Vagina (tissue), 2 donors: ENCODE results near the gene SLC25A48. TPM values are rescaled to one million over a fixed set of nuclear protein-coding genes. Genes with fewer than 3 reads are reported as not detected.

Experiments
- DNase-seq, 2 donors: peaks; one replicate each; pipeline ENCODE4 v3.0.0-alpha.2; 2017; ENCODE audit errors: extremely low spot score in 2 of 2
- H3K27ac ChIP-seq: fragments of 200-600 bp; sonication (generic); one replicate; pipeline ENCODE4 v1.5.1; 2019
- H3K27me3 ChIP-seq: fragments of 200-600 bp; sonication (generic); one replicate; pipeline ENCODE4 v1.5.1; 2019
- H3K36me3 ChIP-seq, 2 donors: fragments of 200-600 bp; sonication (generic); one replicate each; pipeline ENCODE4 v1.5.1; 2017 to 2019
- H3K4me1 ChIP-seq: fragments of 200-600 bp; sonication (generic); one replicate; pipeline ENCODE4 v1.5.1; 2019
- H3K4me3 ChIP-seq, 2 donors: fragments of 200-600 bp; sonication (generic); 1 replicate in 1 of 2; 2 replicates in 1 of 2; pipeline ENCODE4 v1.5.1; 2016 to 2019
- H3K9me3 ChIP-seq: fragments of 200-600 bp; sonication (generic); one replicate; pipeline ENCODE4 v1.5.1; 2019
- POLR2A ChIP-seq, 2 donors: fragments of 450-650 bp; IDR thresholded peaks; one replicate each; pipeline ENCODE4 v1.6.1; 2017; ENCODE audit warnings: antibody characterized with exemption in 2 of 2, mild to moderate bottlenecking in 2 of 2, moderate library complexity in 2 of 2
- POLR2AphosphoS5 ChIP-seq, 2 donors: sonication (generic); formaldehyde crosslinking; IDR thresholded peaks; one replicate each; pipeline ENCODE4 v1.9.0; 2017; ENCODE audit warnings: antibody characterized with exemption in 2 of 2, mild to moderate bottlenecking in 2 of 2, low read depth in 1 of 2; ENCODE audit not compliant: insufficient read depth in 1 of 2
- intact Hi-C: fragments of 100-400 bp; cut with DNase I; formaldehyde crosslinking; loops from one replicate; pipeline ENCODE4 v1.15.1; 2023
- total RNA-seq: library from RNA; depleted of rRNA; stranded (reverse); fragments of >200 nt; gene quantifications from one replicate; pipeline ENCODE4 v1.2.3, GENCODE V29; 2016
- TF ChIP-seq, protein P1 (sequence below), 3 experiments: fragments of 450-650 bp in 2 of 3; fragments of 200-600 bp in 1 of 3; sonication (generic) in 1 of 3; IDR thresholded peaks; one replicate each; pipeline ENCODE4 v1.5.1; 2017 to 2019; ENCODE audit warnings: antibody characterized with exemption in 3 of 3, mild to moderate bottlenecking in 2 of 3, moderate library complexity in 2 of 3

SLC25A48 gene
- total RNA-seq, 1 donor from 2014 or later = 0.49 TPM

DNA sequence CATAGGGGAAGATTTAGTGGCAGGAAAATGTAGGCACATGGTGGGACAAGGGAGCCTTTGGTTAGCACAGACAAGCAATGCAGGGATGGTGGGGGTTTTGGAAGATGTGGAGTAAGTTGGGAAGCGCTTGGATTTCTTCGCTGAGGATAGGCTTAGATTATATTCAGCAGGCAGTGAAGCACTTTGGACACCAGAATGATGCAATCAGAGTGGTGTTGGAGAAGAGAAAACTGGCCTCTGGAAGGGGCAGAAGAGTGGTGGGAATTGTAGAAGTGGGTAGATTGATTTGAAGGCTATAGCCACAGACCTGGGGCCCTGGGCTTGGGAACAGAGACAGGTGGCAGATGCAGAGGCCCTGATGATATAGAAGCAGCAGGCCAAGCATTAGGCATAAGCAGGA lies 28.3 kb downstream of the SLC25A48 start:
- Histone ChIP-seq H3K4me1 (no peaks in the 10 kb centered on the region), H3K4me3 (no peak overlapping the region), H3K9me3 (no peaks in the 10 kb centered on the region), H3K27me3 (no peaks in the 10 kb centered on the region), H3K36me3 (no peaks in the 10 kb centered on the region), H3K27ac (no peak overlapping the region)
- intact Hi-C loops = no loop called here
- TF ChIP-seq, protein P1, sequence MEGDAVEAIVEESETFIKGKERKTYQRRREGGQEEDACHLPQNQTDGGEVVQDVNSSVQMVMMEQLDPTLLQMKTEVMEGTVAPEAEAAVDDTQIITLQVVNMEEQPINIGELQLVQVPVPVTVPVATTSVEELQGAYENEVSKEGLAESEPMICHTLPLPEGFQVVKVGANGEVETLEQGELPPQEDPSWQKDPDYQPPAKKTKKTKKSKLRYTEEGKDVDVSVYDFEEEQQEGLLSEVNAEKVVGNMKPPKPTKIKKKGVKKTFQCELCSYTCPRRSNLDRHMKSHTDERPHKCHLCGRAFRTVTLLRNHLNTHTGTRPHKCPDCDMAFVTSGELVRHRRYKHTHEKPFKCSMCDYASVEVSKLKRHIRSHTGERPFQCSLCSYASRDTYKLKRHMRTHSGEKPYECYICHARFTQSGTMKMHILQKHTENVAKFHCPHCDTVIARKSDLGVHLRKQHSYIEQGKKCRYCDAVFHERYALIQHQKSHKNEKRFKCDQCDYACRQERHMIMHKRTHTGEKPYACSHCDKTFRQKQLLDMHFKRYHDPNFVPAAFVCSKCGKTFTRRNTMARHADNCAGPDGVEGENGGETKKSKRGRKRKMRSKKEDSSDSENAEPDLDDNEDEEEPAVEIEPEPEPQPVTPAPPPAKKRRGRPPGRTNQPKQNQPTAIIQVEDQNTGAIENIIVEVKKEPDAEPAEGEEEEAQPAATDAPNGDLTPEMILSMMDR (IDR thresholded peaks at IDR 0.05) = no peak
- TF ChIP-seq POLR2AphosphoS5 (IDR thresholded peaks at IDR 0.05; ENCODE audit: insufficient read depth in 1 of 2, low read depth in 1 of 2) (no peak), POLR2A (IDR thresholded peaks at IDR 0.05) (no peak)
- DNase-seq = no peak

DNA sequence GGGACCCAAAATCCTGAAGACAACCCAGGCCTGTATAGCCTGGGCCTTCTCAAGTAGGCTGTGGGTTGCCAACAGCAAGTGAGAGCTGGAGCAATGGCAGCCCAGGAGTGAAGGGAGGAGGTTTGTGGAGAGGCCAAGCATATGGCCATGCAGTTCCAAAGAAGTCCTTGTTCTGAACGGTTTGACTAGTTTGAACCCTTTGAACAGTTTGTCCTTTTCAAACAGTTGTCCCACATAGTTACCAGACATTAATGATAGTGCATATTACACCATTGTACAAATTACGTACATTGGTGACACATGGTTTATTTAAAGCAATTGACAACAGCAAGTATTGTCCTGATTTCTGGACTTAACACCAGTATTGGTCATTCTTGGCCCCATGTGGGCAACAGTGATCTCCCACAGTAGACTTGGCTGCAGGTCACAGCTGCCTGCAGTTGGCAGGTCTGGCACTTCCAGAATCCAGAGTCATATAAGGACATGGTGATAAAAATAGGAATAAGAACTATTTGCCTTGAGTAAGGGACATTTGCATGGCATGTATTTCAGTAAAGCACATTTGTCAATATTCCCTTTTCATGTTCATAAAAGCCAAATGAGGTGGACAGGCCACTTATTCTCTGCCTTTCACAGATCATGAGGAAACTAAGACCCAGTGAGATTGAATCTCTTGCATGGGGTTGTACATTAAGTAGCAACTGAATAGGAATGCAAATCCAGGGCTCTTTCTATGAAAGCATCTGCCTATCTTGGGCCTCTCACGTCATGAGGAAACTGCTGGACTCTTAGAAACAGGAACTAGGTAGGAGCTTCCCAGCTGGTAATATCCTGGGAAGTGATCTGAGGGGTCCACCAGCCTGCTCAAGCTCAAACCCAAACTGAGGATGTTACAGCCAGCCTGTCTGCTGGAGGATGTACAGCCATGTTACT lies 30.3 kb downstream of the SLC25A48 start:
- Histone ChIP-seq H3K27me3 (no peaks in the 10 kb centered on the region), H3K27ac (no peak overlapping the region), H3K9me3 (no peaks in the 10 kb centered on the region), H3K4me3 (no peak overlapping the region), H3K36me3 (no peaks in the 10 kb centered on the region), H3K4me1 (no peaks in the 10 kb centered on the region)
- intact Hi-C loops = no loop called here
- no peak for TF ChIP-seq POLR2A (IDR thresholded peaks at IDR 0.05)
- TF ChIP-seq POLR2AphosphoS5 (IDR thresholded peaks at IDR 0.05; ENCODE audit: insufficient read depth in 1 of 2, low read depth in 1 of 2) = no peak
- TF ChIP-seq, protein P1 (IDR thresholded peaks at IDR 0.05) = no peak
- DNase-seq = no peak

DNA sequence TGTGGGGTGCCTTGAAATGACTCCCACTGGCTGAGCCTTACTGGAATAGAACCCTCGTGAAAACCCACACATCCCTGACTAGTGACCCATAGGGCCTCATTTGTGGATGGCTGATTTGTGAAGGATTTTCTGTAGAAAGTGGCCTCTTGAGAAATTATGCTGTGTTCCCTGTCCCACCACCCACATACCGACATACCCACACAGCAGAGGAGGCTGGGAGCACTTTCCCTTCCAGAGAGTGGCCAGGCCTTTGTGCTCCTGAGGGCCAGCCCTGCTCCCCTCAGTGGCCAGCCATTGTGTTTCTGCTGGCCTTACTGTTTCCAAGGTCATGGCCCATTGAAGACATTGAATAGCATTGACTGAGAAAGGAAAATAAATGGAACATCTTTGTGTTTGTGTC lies 31.6 kb downstream of the SLC25A48 start:
- no peaks in the 10 kb centered on the region for H3K9me3 ChIP-seq
- intact Hi-C loops = no loop called here
- TF ChIP-seq POLR2A (IDR thresholded peaks at IDR 0.05) = no peak
- TF ChIP-seq POLR2AphosphoS5 (IDR thresholded peaks at IDR 0.05; ENCODE audit: insufficient read depth in 1 of 2, low read depth in 1 of 2) = no peak
- TF ChIP-seq, protein P1 (IDR thresholded peaks at IDR 0.05) = no peak
- no peaks in the 10 kb centered on the region for H3K36me3 ChIP-seq
- H3K27ac ChIP-seq = no peak overlapping the region
- no peak for DNase-seq
- H3K27me3 ChIP-seq = no peaks in the 10 kb centered on the region
- no peak overlapping the region for H3K4me3 ChIP-seq
- H3K4me1 ChIP-seq = no peaks in the 10 kb centered on the region

DNA sequence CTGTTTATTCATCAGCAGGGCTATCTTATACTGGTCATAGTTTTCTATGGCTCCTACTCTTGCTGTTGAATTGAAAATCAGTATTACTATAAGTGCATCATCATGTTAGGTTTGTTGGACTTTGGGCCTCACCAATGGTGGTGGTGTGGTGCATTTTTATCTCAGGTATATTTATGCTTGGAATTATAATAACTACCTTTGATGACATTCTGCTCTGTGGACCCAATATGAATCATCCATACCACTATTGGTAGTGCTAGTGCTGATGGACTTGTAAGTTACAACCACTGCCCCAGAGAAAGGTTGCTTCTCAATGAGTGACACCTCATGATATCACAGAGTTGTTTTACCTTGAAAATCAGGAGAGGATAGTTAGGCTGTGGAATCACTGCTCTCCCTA lies 33.1 kb downstream of the SLC25A48 start:
- Histone ChIP-seq H3K4me3 (no peak overlapping the region), H3K27me3 (no peaks in the 10 kb centered on the region), H3K36me3 (no peaks in the 10 kb centered on the region), H3K9me3 (no peaks in the 10 kb centered on the region), H3K4me1 (no peaks in the 10 kb centered on the region), H3K27ac (no peak overlapping the region)
- DNase-seq = no peak
- intact Hi-C loops = no loop called here
- TF ChIP-seq POLR2A (IDR thresholded peaks at IDR 0.05) (no peak), POLR2AphosphoS5 (IDR thresholded peaks at IDR 0.05; ENCODE audit: insufficient read depth in 1 of 2, low read depth in 1 of 2) (no peak)
- TF ChIP-seq, protein P1 (IDR thresholded peaks at IDR 0.05) = no peak

DNA sequence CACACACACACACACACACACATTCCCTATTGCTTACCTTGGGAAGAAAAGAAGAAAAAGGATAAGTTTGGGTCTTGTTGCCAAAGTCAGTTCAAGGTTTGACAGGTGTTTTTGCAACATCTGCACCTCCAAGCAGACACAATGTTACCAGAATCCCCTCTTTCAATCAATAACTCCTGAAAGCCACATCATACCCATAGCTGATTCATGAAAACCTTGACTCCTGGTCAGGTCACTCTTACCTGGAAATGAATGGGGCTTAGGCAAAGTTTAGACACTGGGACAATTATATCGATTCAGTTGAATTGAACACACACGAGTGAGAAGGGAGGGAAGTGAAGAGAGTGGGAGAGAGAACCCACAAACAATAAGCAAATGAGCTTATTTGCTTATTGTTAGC lies 34.2 kb downstream of the SLC25A48 start:
- Histone ChIP-seq H3K4me3 (no peak overlapping the region), H3K27me3 (no peaks in the 10 kb centered on the region), H3K36me3 (no peaks in the 10 kb centered on the region), H3K27ac (no peak overlapping the region), H3K9me3 (no peaks in the 10 kb centered on the region), H3K4me1 (no peaks in the 10 kb centered on the region)
- no peak for DNase-seq
- TF ChIP-seq POLR2A (IDR thresholded peaks at IDR 0.05) = no peak
- TF ChIP-seq POLR2AphosphoS5 (IDR thresholded peaks at IDR 0.05; ENCODE audit: insufficient read depth in 1 of 2, low read depth in 1 of 2) = no peak
- TF ChIP-seq, protein P1 (IDR thresholded peaks at IDR 0.05) = no peak
- intact Hi-C loops = no loop called here
